Measurements from ENCODE around the gene LYPLA2. TPM values are rescaled to one million over a fixed set of nuclear protein-coding genes. Genes with fewer than 3 reads are reported as not detected.

LYPLA2 gene
- total and polyA plus RNA-seq, 12 donors, result 26.0 to 91.3 (median 51.6) TPM

DNA sequence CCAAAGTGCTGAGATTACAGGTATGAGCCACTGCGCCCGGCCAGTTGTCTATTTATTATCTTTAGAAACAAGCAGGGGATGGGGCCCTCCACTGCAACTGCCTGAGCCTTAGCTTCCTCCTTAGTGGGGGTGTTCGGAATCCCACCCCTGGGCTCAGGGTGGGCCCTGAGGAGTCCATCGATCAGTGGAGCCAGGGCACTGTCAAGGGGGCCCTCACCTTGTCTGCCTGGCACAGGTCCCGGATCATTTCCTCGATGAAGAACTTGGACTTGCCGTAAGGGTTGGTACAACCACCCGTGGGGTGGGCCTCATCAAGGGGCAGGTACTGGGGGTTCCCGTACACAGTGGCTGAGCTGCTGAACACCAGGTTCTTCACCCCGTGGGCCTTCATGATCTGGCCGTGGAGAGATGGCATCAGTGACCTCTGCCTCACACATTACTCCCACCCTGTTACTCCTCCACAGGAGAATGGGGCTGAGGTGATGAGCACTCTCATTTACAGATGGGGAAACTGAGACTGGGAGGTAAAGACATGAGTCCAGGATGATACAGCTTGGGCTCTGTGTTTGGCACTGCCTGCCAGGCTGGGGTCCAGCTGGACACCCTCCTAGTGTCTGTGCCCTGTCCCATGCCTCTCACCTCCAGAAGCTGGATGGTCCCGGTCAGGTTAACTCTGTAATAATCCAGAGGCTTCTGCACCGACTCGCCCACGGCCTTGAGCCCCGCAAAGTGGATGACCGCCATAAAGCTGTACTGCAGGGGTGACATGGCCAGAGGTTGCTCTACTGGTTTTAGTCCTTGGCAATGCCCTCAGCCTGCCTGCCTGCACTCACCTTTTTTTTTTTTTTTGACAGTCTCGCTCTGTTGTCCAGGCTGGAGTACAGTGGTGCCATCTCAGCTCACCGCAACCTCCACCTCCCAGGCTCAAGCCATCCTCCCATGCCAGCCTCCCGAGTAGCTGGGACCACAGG lies 6.8 kb downstream of the LYPLA2 start:
- no peaks in the 10 kb centered on the region for H3K27me3 ChIP-seq
- peaks cover 0 to 30% of the 10 kb centered on the region in 2 donors for H3K36me3 ChIP-seq (replicated peaks in 1 of 2)
- intact Hi-C loops (cut with DNase I), result no loop called here
- no peaks in the 10 kb centered on the region for H3K9me3 ChIP-seq (replicated peaks in 1 of 3)
- peaks cover 11 to 20% of the 10 kb centered on the region in 2 donors for H3K4me1 ChIP-seq (replicated peaks in 1 of 2)
- TF ChIP-seq, protein P1, sequence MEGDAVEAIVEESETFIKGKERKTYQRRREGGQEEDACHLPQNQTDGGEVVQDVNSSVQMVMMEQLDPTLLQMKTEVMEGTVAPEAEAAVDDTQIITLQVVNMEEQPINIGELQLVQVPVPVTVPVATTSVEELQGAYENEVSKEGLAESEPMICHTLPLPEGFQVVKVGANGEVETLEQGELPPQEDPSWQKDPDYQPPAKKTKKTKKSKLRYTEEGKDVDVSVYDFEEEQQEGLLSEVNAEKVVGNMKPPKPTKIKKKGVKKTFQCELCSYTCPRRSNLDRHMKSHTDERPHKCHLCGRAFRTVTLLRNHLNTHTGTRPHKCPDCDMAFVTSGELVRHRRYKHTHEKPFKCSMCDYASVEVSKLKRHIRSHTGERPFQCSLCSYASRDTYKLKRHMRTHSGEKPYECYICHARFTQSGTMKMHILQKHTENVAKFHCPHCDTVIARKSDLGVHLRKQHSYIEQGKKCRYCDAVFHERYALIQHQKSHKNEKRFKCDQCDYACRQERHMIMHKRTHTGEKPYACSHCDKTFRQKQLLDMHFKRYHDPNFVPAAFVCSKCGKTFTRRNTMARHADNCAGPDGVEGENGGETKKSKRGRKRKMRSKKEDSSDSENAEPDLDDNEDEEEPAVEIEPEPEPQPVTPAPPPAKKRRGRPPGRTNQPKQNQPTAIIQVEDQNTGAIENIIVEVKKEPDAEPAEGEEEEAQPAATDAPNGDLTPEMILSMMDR (IDR thresholded peaks at IDR 0.05), result no peak
- no peak for TF ChIP-seq POLR2A (IDR thresholded peaks at IDR 0.05)
- 71 to 82% (median 80%) methylated on average over 11 to 20 of the region's 20 CpGs for WGBS, 4 donors
- no peak overlapping the region for H3K27ac ChIP-seq
- H3K4me3 ChIP-seq, result no peak overlapping the region
- DNase-seq, result peak in 1 of 7 donors; percentile 35

DNA sequence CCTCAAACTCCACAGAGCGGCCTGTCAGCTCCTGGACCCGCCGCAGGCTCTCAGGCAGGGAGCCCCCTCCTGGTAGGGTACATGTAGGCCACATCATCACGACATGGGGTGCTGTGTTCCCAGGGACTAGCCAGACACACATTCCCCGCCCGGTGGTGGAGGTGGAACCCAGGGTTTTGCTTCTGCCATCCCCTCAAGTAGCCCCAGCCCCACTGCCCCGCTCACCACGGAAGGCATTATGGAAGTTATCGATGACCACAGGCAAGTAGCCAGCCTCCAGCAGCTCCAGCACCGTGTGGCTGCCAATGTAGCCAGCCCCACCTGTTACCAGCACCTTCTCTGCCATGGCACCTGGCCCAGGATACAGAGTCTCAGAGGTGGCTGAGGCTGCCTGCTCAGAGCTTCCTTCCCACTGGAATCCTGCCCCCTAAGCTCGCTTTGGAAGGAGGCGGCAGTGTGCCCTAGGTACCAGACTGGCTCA lies 7.8 kb downstream of the LYPLA2 start:
- Histone ChIP-seq H3K36me3 (replicated peaks in 1 of 2) (peaks cover 0 to 23% of the 10 kb centered on the region in 2 donors), H3K4me1 (replicated peaks in 1 of 2) (peaks cover 11 to 20% of the 10 kb centered on the region in 2 donors), H3K4me3 (no peak overlapping the region), H3K27ac (peak overlapping the region in 3 of 5 donors; percentile 84 to 87 (median 85)), H3K9me3 (replicated peaks in 1 of 3) (no peaks in the 10 kb centered on the region), H3K27me3 (no peaks in the 10 kb centered on the region)
- intact Hi-C loops (cut with DNase I), result no loop called here
- 79 to 88% (median 86%) methylated on average over 9 to 12 of the region's 12 CpGs for WGBS, 4 donors
- peak in 3 of 7 donors; percentile 33 to 42 (median 39) for DNase-seq
- no peak for TF ChIP-seq POLR2A (IDR thresholded peaks at IDR 0.05)
- TF ChIP-seq, protein P1 (IDR thresholded peaks at IDR 0.05), result no peak

DNA sequence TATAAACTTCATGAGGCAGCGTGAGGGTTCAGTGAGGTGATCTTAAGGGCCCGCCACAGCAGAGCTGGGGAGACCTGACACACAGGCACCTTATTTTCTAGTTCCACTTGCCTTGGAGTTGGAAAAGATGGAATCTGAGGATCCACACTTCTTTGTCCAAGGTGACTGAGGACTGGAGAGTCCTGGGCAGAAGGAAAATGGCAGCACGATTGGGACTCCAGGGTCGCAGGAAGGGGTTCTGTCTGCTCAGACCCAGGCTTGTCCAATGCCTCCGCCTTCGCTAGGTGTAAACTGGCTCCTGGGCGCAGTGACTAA lies 8.3 kb downstream of the LYPLA2 start:
- Histone ChIP-seq H3K9me3 (replicated peaks in 1 of 3) (no peaks in the 10 kb centered on the region), H3K27me3 (no peaks in the 10 kb centered on the region), H3K36me3 (replicated peaks in 1 of 2) (peaks cover 0 to 27% of the 10 kb centered on the region in 2 donors), H3K4me1 (replicated peaks in 1 of 2) (peaks cover 11 to 20% of the 10 kb centered on the region in 2 donors), H3K27ac (peak overlapping the region in 4 of 5 donors; percentile 84 to 88 (median 86)), H3K4me3 (peak overlapping the region in 1 of 4 donors; percentile 60)
- 60 to 79% (median 62%) methylated on average over 6 to 7 of the region's 7 CpGs for WGBS, 4 donors
- DNase-seq, result no peak
- intact Hi-C loops (cut with DNase I), result no loop called here
- TF ChIP-seq POLR2A (IDR thresholded peaks at IDR 0.05), result no peak
- TF ChIP-seq, protein P1 (IDR thresholded peaks at IDR 0.05), result no peak
